GM12873 (cell line): ENCODE measurements around the gene MRPS18A.

Experiments
- CTCF ChIP-seq: IDR thresholded peaks from 2 replicates; pipeline ENCODE4 v1.5.1; 2012; ENCODE audit warnings: low read depth, mild to moderate bottlenecking, moderate library complexity, low read length, control low read depth; ENCODE audit not compliant: insufficient read depth; ENCODE audit errors: missing control alignments

Gene MRPS18A

DNA sequence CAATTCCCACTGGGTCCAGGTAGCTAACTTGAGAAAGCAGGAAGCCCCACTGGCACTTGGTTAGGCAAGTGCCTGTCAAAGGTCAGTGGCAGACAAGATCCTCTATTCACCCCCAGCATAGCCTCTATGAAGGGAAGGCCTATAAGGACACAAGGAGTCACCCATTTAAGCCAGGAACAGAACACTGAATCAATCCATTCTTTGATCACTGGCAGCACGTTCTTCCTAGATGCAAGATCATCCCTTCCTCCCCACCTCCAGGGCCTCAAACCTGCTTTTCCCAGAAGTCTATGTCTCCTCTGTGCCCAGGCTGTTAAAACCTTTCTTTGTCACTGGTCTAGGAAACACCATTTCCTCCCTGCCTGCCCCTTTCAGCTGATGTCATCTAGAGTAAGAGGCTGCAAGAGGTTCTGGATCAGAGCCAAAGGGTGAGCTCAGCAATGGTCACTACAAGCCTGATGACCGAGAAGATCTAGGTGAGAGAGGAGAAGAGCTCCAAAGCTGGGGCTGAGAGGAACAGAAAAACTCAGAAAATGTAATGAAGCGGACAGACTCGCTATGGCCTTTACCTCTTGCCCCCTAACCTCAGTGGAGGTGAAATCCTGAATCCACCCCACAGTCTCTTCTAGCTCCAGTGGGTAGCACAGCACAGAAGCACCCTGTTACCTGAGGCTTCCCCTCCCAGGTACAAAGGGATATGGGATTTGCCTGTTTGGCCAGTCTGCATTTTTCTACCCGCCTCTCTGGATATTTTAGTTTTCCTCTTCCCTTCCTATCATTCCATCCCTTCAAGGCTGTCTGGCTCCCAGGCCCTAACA is 60.4 kb downstream of the MRPS18A start:
- no peak for TF ChIP-seq CTCF

DNA sequence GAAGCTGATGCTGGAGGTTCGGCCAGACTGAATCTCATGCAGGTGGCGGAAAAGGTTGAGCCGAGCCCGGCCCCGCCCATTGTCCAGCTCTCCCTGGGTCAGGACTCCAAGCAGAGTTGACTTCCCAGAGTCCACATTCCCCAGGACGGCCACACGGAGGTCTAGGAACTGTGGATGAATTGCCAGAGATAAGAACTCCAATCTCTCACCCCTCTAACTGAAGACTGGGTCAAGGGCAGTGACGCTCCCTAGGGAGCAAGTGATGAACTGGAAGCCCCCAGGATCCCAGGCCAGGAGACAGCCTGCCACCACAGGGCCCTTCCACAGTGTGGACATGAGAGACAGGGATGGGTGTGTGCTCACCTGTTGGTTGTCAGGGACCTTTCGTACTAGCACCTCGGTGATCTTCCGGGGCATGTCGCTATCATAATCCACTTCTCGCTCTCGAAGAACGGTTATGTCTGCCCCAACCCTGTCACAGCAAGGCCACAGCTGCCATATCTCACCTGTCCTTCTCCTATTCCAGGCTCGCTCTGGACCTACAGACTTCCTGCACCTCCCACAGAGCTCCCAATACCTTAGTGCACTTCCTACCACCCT is 62.1 kb downstream of the MRPS18A start:
- TF ChIP-seq CTCF: no peak

DNA sequence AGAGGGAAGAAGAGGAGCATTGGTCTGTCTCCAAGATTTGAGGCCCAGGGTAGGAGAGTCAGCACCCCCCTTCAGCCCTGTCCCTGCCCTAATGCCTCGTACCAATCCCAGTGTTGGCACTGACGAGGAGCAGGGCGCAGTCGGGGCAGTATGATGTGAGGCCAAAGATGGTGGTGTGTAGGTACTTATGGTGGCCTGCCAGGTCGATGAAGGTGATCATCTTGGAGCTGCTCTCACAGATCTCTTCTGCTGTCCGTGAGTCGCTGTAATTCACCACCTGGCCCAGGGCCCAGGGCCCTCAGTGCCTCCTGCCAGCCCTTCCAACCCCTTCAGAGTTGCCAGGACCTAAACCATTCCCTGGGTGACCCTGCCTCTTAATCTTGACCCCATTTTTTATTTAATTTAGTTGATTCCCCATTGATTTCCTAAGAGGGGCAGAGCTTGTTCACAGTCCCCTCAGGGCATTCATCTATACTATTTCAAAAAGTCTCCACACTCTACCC is 62.8 kb downstream of the MRPS18A start:
- TF ChIP-seq CTCF: no peak

DNA sequence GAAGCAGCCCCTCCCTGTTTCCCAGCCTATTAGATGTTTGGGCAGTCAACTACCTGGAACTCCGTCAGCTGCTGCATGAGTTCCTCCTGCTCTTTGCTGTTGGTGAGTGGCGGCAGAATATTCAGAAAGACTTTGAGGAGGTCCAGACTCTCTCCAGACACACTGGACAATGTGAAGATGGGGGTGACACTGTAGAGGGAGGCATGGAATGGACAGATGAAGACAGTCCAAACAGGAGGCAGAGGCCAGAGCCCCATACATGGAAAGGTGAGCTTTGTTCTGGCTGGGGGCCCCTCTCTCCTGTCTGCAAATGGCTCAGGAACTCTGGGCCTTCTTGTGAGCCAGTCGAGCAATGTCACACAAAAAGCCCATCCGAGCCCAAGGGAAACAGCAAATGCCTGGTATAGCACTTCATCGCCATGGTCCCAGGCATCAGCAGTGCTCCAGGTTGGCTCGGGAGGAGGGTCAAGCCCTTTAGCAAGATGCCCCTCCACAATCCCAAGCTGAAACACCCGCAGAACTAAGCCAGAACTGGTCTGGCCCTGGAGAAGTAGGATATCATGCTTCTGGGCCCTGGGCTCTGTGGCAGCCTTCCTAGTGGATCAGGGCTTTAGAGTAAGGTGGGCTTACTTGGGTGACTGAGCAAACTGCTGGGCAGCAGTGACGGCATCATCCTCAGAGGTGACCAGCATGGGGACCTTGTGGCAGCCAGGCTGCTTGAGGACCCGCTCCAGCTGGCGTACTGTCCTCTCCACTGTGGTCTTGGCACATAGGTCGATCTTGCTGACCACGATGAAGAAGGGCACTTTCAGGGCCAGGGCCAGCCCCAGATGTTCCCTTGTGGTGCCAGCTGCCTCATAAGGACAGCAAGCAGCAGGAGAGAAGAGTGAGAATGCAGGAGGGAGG is 63.5 kb downstream of the MRPS18A start:
- TF ChIP-seq CTCF: no peak

- TF ChIP-seq CTCF: no peak
Measured at GRCh38 chr6:43622541-43622940, 65.0 kb downstream of the MRPS18A start.

DNA sequence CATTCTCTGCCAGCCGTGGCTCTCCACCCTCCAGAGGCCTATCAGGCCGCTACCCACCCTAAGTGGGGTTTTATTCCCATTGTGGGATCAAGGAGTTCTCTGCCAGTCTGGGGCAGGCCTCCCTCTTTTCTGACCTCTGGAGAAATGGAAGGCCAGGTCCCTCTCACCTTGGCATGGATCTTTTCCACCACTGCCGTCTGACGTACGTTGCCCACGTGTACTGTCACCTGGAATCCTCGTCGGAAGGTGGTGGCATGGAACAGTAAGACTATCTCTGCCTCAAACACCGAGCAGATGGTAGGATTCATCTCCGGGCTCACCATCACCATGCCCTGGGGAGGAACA is 65.8 kb downstream of the MRPS18A start:
- TF ChIP-seq CTCF: no peak
